WTC11 (cell line): Measurements from ENCODE around the gene CHN1. TPM values are rescaled to one million over a fixed set of nuclear protein-coding genes. Genes with fewer than 3 reads are reported as not detected.

Source experiments
- ATAC-seq: fragments of 200-7000 bp; cut with Tn5 transposase; 2 replicates; pipeline ENCODE4 v1.10.0; 2021; ENCODE audit warnings: mild to moderate bottlenecking, moderate library complexity
- CTCF ChIA-PET: fragments of 300-600 bp; sonication (Branson Sonifier 250); formaldehyde crosslinking; loops from one replicate; lab custom pipeline; 2021; ENCODE audit warnings: antibody characterized with exemption; lab: Charles Lee
- POLR2A ChIA-PET: fragments of 350-600 bp; sonication (Branson Sonifier 250); formaldehyde crosslinking; loops from one replicate; lab custom pipeline; 2021; ENCODE audit warnings: antibody characterized with exemption; lab: Charles Lee
- DNase-seq: peaks from one replicate; pipeline ENCODE4 v3.0.0; 2021; ENCODE audit warnings: low spot score
- H3K27ac Mint-ChIP-seq: 2 replicates; pipeline ENCODE4 v1.8.0; 2021; ENCODE audit warnings: mixed read lengths
- H3K27me3 Mint-ChIP-seq: 2 replicates; pipeline ENCODE4 v1.8.0; 2021; ENCODE audit warnings: low read depth, mild to moderate bottlenecking, moderate library complexity, mixed read lengths
- H3K36me3 Mint-ChIP-seq: 2 replicates; pipeline ENCODE4 v1.8.0; 2021; ENCODE audit warnings: mixed read lengths
- H3K4me1 Mint-ChIP-seq: 2 replicates; pipeline ENCODE4 v1.8.0; 2022; ENCODE audit warnings: mixed read lengths
- H3K4me3 Mint-ChIP-seq: 2 replicates; pipeline ENCODE4 v1.8.0; 2021; ENCODE audit warnings: mild to moderate bottlenecking, moderate library complexity, mixed read lengths
- H3K9me3 Mint-ChIP-seq: 2 replicates; pipeline ENCODE4 v1.8.0; 2021; ENCODE audit warnings: mixed read lengths
- ATF2 ChIP-seq: sonication (generic); formaldehyde crosslinking; IDR thresholded peaks from 2 replicates; pipeline ENCODE4 v1.8.1; 2022; ENCODE audit warnings: low read depth, missing genetic modification reagents, borderline replicate concordance
- CBFB ChIP-seq: sonication (generic); formaldehyde crosslinking; IDR thresholded peaks from 2 replicates; pipeline ENCODE4 v1.8.1; 2022; ENCODE audit warnings: mild to moderate bottlenecking, low read depth, missing genetic modification reagents
- CREB1 ChIP-seq: sonication (generic); formaldehyde crosslinking; IDR thresholded peaks from 2 replicates; pipeline ENCODE4 v1.8.0; 2023; ENCODE audit warnings: mild to moderate bottlenecking, missing genetic modification reagents
- E2F1 ChIP-seq: sonication (generic); formaldehyde crosslinking; IDR thresholded peaks from 2 replicates; pipeline ENCODE4 v1.8.0; 2022; ENCODE audit warnings: mild to moderate bottlenecking, missing genetic modification reagents
- ELF4 ChIP-seq: sonication (generic); formaldehyde crosslinking; IDR thresholded peaks from 2 replicates; pipeline ENCODE4 v1.8.1; 2022; ENCODE audit warnings: low read depth, mild to moderate bottlenecking, moderate library complexity, missing genetic modification reagents
- ESRRA ChIP-seq: sonication (generic); formaldehyde crosslinking; IDR thresholded peaks from 2 replicates; pipeline ENCODE4 v1.8.1; 2022; ENCODE audit warnings: mild to moderate bottlenecking, missing genetic modification reagents, borderline replicate concordance
- FOXP1 ChIP-seq: sonication (generic); formaldehyde crosslinking; IDR thresholded peaks from 2 replicates; pipeline ENCODE4 v1.8.0; 2022; ENCODE audit warnings: missing genetic modification reagents, mild to moderate bottlenecking, moderate library complexity, borderline replicate concordance
- FOXP4 ChIP-seq: sonication (generic); formaldehyde crosslinking; IDR thresholded peaks from 2 replicates; pipeline ENCODE4 v1.8.0; 2022; ENCODE audit warnings: mild to moderate bottlenecking, missing genetic modification reagents
- GRHL2 ChIP-seq: fragments of 250-450 bp; sonication (Bioruptor Pico); IDR thresholded peaks from 2 replicates; pipeline ENCODE4 v1.8.0; 2022; ENCODE audit warnings: mild to moderate bottlenecking, moderate library complexity; ENCODE audit not compliant: insufficient replicate concordance, severe bottlenecking
- HMGA2 ChIP-seq: fragments of 250-450 bp; sonication (Bioruptor Pico); IDR thresholded peaks from 2 replicates; pipeline ENCODE4 v1.4.0; 2021; ENCODE audit warnings: mild to moderate bottlenecking, moderate library complexity
- JAZF1 ChIP-seq: fragments of 250-450 bp; sonication (Bioruptor Pico); IDR thresholded peaks from 2 replicates; pipeline ENCODE4 v1.9.0; 2021; ENCODE audit warnings: moderate library complexity, mild to moderate bottlenecking, inconsistent platforms
- MXD4 ChIP-seq: fragments of 250-450 bp; sonication (Bioruptor Pico); IDR thresholded peaks from 2 replicates; pipeline ENCODE4 v1.8.0; 2021; ENCODE audit warnings: mild to moderate bottlenecking, moderate library complexity, borderline replicate concordance
- NFATC4 ChIP-seq: fragments of 250-450 bp; sonication (Bioruptor Pico); IDR thresholded peaks from 2 replicates; pipeline ENCODE4 v1.9.0; 2021; ENCODE audit warnings: mild to moderate bottlenecking
- NFYB ChIP-seq: sonication (generic); formaldehyde crosslinking; conservative IDR thresholded peaks from 2 replicates; pipeline ENCODE4 v1.8.0; 2022; ENCODE audit warnings: low read depth, missing genetic modification reagents
- RELA ChIP-seq: sonication (generic); formaldehyde crosslinking; IDR thresholded peaks from 2 replicates; pipeline ENCODE4 v1.8.1; 2022; ENCODE audit warnings: missing genetic modification reagents, mild to moderate bottlenecking, borderline replicate concordance
- TCF7 ChIP-seq: sonication (generic); formaldehyde crosslinking; IDR thresholded peaks from 2 replicates; pipeline ENCODE4 v1.8.0; 2022; ENCODE audit warnings: mild to moderate bottlenecking, low read depth, missing genetic modification reagents, moderate library complexity
- ZBTB21 ChIP-seq: sonication (generic); formaldehyde crosslinking; IDR thresholded peaks from 2 replicates; pipeline ENCODE4 v1.8.1; 2023; ENCODE audit warnings: mild to moderate bottlenecking, missing genetic modification reagents, borderline replicate concordance
- ZNF263 ChIP-seq: sonication (generic); formaldehyde crosslinking; IDR thresholded peaks from 2 replicates; pipeline ENCODE4 v1.8.1; 2022; ENCODE audit warnings: low read depth, mild to moderate bottlenecking, moderate library complexity, missing genetic modification reagents
- ZNF423 ChIP-seq: fragments of 250-450 bp; sonication (Bioruptor Pico); IDR thresholded peaks from 2 replicates; pipeline ENCODE4 v2.1.2; 2022; ENCODE audit warnings: mild to moderate bottlenecking, moderate library complexity
- ZNF671 ChIP-seq: fragments of 250-450 bp; sonication (Bioruptor Pico); IDR thresholded peaks from 2 replicates; pipeline ENCODE4 v1.8.0; 2021; ENCODE audit warnings: mild to moderate bottlenecking
- total RNA-seq: library from RNA; stranded (reverse); gene quantifications from 3 replicates; pipeline ENCODE4 v1.2.3, GENCODE V29; 2021
- TF ChIP-seq, protein P1 (sequence below): sonication (generic); formaldehyde crosslinking; IDR thresholded peaks from 2 replicates; pipeline ENCODE4 v1.8.1; 2023; ENCODE audit warnings: mild to moderate bottlenecking, moderate library complexity, missing genetic modification reagents

The CHN1 gene
- total RNA-seq, 1 experiment from 2014 or later: 30.0 TPM

- Mint-ChIP-seq H3K4me1 (peaks cover 14% of the 10 kb centered on the region), H3K27ac (no peak overlapping the region), H3K9me3 (peaks cover 10% of the 10 kb centered on the region), H3K36me3 (0 out of 2 replicates have a peak, but pooled peaks cover 2% of the 10 kb centered on the region), H3K4me3 (no peak overlapping the region), H3K27me3 (no peaks in the 10 kb centered on the region)
- DNase-seq: no peak
- no peak for ATAC-seq
- POLR2A ChIA-PET: no interaction called here
- no peak for TF ChIP-seq CREB1 (CRISPR knock-in tag)
- CTCF ChIA-PET: no interaction called here
Measured at GRCh38 chr2:175025233-175025632, 20.1 kb upstream of the CHN1 start.

- Mint-ChIP-seq H3K27ac (no peak overlapping the region), H3K9me3 (peaks cover 10% of the 10 kb centered on the region), H3K36me3 (0 out of 2 replicates have a peak, but pooled peaks cover 2% of the 10 kb centered on the region), H3K4me3 (no peak overlapping the region), H3K4me1 (peaks cover 5% of the 10 kb centered on the region), H3K27me3 (no peaks in the 10 kb centered on the region; the same call in 1 of the 2 replicates)
- no peak for DNase-seq
- ChIA-PET POLR2A (interaction anchor here (1.2 kb wide), 1 partner anchor 17 kb away, joined by 5 read pairs; the partner anchor contains the start of gene CHN1), CTCF (interaction anchor here (0.5 to 1.3 kb wide), 4 partner anchors 251 to 768 kb away, joined by 3 to 4 read pairs (median 4); no protein-coding TSS in a partner anchor)
- ATAC-seq: no peak
- TF ChIP-seq HMGA2 (CRISPR knock-in tag): no peak
- TF ChIP-seq FOXP1 (CRISPR knock-in tag): no peak
- TF ChIP-seq JAZF1 (CRISPR knock-in tag): no peak
- TF ChIP-seq MXD4 (CRISPR knock-in tag): no peak
- no peak for TF ChIP-seq ZNF671 (CRISPR knock-in tag)
- no peak for TF ChIP-seq ELF4
- no peak for TF ChIP-seq NFYB (CRISPR knock-in tag)
- TF ChIP-seq ZBTB21 (CRISPR knock-in tag): no peak
- TF ChIP-seq RELA (CRISPR knock-in tag): no peak
- no peak for TF ChIP-seq FOXP4 (CRISPR knock-in tag)
- TF ChIP-seq, protein P1, sequence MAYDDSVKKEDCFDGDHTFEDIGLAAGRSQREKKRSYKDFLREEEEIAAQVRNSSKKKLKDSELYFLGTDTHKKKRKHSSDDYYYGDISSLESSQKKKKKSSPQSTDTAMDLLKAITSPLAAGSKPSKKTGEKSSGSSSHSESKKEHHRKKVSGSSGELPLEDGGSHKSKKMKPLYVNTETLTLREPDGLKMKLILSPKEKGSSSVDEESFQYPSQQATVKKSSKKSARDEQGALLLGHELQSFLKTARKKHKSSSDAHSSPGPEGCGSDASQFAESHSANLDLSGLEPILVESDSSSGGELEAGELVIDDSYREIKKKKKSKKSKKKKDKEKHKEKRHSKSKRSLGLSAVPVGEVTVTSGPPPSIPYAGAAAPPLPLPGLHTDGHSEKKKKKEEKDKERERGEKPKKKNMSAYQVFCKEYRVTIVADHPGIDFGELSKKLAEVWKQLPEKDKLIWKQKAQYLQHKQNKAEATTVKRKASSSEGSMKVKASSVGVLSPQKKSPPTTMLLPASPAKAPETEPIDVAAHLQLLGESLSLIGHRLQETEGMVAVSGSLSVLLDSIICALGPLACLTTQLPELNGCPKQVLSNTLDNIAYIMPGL (CRISPR knock-in tag): no peak
- TF ChIP-seq TCF7: no peak
- TF ChIP-seq ATF2 (CRISPR knock-in tag): no peak
- no peak for TF ChIP-seq ZNF263 (CRISPR knock-in tag)
- no peak for TF ChIP-seq E2F1
- no peak for TF ChIP-seq NFATC4
- no peak for TF ChIP-seq ESRRA (CRISPR knock-in tag)
- TF ChIP-seq GRHL2 (CRISPR knock-in tag): no peak
- no peak for TF ChIP-seq CBFB
- no peak for TF ChIP-seq ZNF423 (CRISPR knock-in tag)
Measured at GRCh38 chr2:175022923-175023322, 17.7 kb upstream of the CHN1 start.
